Thymus (tissue), 11 donors: Measurements from ENCODE around the gene SPATA31D1. TPM values are rescaled to one million over a fixed set of nuclear protein-coding genes. Genes with fewer than 3 reads are reported as not detected.

ENCODE experiments used
- DNase-seq, 9 donors: peaks; one replicate each; pipeline ENCODE4 v3.0.0-alpha.2; 2013; ENCODE audit warnings: low spot score in 9 of 9, low read depth in 6 of 9, missing footprints in 1 of 9
- H3K27ac ChIP-seq, 2 donors: one replicate each; pipeline ENCODE4 v1.5.1; 2013; ENCODE audit warnings: control low read depth in 1 of 2, low read depth in 1 of 2, low read length in 1 of 2, mild to moderate bottlenecking in 1 of 2, moderate library complexity in 1 of 2
- H3K27me3 ChIP-seq, 2 donors: one replicate each; pipeline ENCODE4 v1.5.1; 2013; ENCODE audit warnings: low read length in 1 of 2; ENCODE audit not compliant: control insufficient read depth in 2 of 2, insufficient read depth in 1 of 2
- H3K36me3 ChIP-seq, 2 donors: one replicate each; pipeline ENCODE4 v1.5.1; 2013; ENCODE audit warnings: low read length in 1 of 2, mild to moderate bottlenecking in 1 of 2, moderate library complexity in 1 of 2; ENCODE audit not compliant: control insufficient read depth in 2 of 2, insufficient read depth in 2 of 2
- H3K4me1 ChIP-seq, 2 donors: one replicate each; pipeline ENCODE4 v1.5.1; 2013; ENCODE audit warnings: low read length in 2 of 2; ENCODE audit not compliant: control insufficient read depth in 2 of 2, insufficient read depth in 2 of 2
- H3K4me3 ChIP-seq, 2 donors: one replicate each; pipeline ENCODE4 v1.5.1; 2013; ENCODE audit warnings: low read length in 2 of 2, control low read depth in 1 of 2, mild to moderate bottlenecking in 1 of 2
- H3K9me3 ChIP-seq, 2 donors: one replicate each; pipeline ENCODE4 v1.5.1; 2013; ENCODE audit warnings: low read length in 1 of 2, mild to moderate bottlenecking in 1 of 2; ENCODE audit not compliant: control insufficient read depth in 2 of 2, insufficient read depth in 1 of 2
- WGBS: extraction: QIAGEN DNeasy Blood & Tissue Kit; methylation state at CpG from one replicate; pipeline ENCODE4 v1.1.7; 2013; 5-methylcytosine and 5-hydroxymethylcytosine counted together
- polyA plus RNA-seq: library from polyadenylated mRNA; stranded (reverse); fragments of 200-250 nt; gene quantifications from one replicate; pipeline ENCODE4 v1.2.3, GENCODE V29; 2013
- total RNA-seq: library from RNA; stranded (reverse); fragments of 120-200 nt; gene quantifications from one replicate; pipeline ENCODE4 v1.2.4, GENCODE V29; 2013
- donor health status: healthy.

SPATA31D1 gene
- total and polyA plus RNA-seq, 2 donors: under 0.01 TPM; not detected in 1

- WGBS: 94% methylated on average over 4 of the region's 4 CpGs
- Histone ChIP-seq H3K4me3 (no peak overlapping the region), H3K4me1 (no peaks in the 10 kb centered on the region)
These were observed 47.5 kb downstream of the SPATA31D1 start for GRCh38 chr9:82036086-82036485.

GRCh38 chr9:82037126-82037525 is 48.6 kb downstream of the SPATA31D1 start:
- Histone ChIP-seq H3K36me3 (no peaks in the 10 kb centered on the region), H3K27me3 (no peaks in the 10 kb centered on the region), H3K4me1 (no peaks in the 10 kb centered on the region), H3K27ac (no peak overlapping the region), H3K4me3 (no peak overlapping the region), H3K9me3 (no peaks in the 10 kb centered on the region)
- no peak for DNase-seq
- 82% methylated on average over 1 of the region's 1 CpG for WGBS

More at GRCh38 chr9:82036086-82036485, 47.5 kb downstream of the SPATA31D1 start:
- H3K27ac ChIP-seq: no peak overlapping the region
- DNase-seq: no peak
- no peaks in the 10 kb centered on the region for H3K9me3 ChIP-seq
- no peaks in the 10 kb centered on the region for H3K36me3 ChIP-seq
- no peaks in the 10 kb centered on the region for H3K27me3 ChIP-seq

DNA sequence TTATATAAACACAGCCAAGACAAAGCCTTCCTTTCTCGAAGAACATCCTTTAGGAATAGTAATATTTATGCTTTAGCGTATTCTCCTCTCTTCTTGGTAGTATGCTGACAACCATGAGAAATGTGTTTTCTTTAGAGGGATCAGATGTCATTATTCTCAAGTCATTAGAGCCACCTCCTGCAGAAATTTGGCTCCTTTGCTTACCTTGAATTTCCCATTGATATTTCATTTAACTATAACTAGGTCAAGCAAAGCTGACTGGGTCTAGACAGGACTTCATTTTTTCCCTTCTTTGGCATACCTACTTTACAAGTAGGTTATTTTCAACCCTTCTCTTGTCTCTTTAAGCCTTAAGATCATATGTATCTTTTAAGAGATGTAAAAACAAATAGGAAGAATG is 50.3 kb downstream of the SPATA31D1 start:
- H3K36me3 ChIP-seq: no peaks in the 10 kb centered on the region
- H3K9me3 ChIP-seq: no peaks in the 10 kb centered on the region
- H3K4me1 ChIP-seq: no peaks in the 10 kb centered on the region
- no peak overlapping the region for H3K4me3 ChIP-seq
- H3K27ac ChIP-seq: no peak overlapping the region
- H3K27me3 ChIP-seq: no peaks in the 10 kb centered on the region
- WGBS: 85% methylated on average over 2 of the region's 2 CpGs
- no peak for DNase-seq

Other genes starting within 250 kb of the SPATA31D1 start
- gene SPATA31D4, start 60.3 kb upstream of the SPATA31D1 start, total RNA-seq: not detected
- 0.05 TPM for gene SPATA31D4, start 60.3 kb upstream of the SPATA31D1 start, polyA plus RNA-seq
- not detected for gene SPATA31D3, start 45.3 kb upstream of the SPATA31D1 start, total RNA-seq
- 0.02 TPM for gene SPATA31D3, start 45.3 kb upstream of the SPATA31D1 start, polyA plus RNA-seq